ENCODE measurements around the gene SCYL3. TPM values are rescaled to one million over a fixed set of nuclear protein-coding genes. Genes with fewer than 3 reads are reported as not detected.

SCYL3 gene
- total RNA-seq, 1 experiment from 2014 or later = 7.6 TPM

DNA sequence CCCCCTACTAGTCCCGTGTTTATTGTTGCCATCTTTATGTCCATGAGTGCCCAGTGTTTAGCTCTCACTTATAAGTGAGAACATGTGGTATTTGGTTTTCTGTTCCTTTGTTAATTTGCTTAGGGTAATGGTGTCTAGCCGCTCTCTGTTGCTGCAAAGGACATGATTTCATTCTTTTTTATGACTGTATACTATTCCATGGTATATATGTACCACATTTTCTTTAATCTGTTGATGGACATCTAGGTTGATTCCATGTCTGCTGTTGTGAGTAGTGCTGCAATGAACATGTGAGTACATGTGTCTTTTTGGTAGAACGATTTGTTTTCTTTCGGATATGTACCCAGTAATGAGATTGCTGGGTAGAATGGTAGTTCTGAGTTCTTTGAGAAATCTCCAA is 54.8 kb downstream of the SCYL3 start:
- Histone ChIP-seq H3K36me3 (ENCODE audit: control insufficient read depth in 1 of 2, insufficient read depth in 2 of 2, low read length in 2 of 2) (peaks cover 0 to 6% of the 10 kb centered on the region in 2 experiments; a peak in 2 of 4 replicates), H3K27me3 (ENCODE audit: insufficient read depth, low read length) (no peaks in the 10 kb centered on the region), H3K79me2 (ENCODE audit: insufficient read depth, low read length) (no peaks in the 10 kb centered on the region; the same call in 1 of the 2 replicates), H2AFZ (ENCODE audit: low read depth, low read length, poor library complexity, severe bottlenecking) (no peak overlapping the region), H3K9ac (ENCODE audit: low read length) (no peak overlapping the region), H3K9me2 (ENCODE audit: insufficient read depth) (no peaks in the 10 kb centered on the region), H4K20me1 (ENCODE audit: insufficient read depth) (no peaks in the 10 kb centered on the region), H3K9me3 (ENCODE audit: control insufficient read depth in 1 of 2, insufficient read depth in 1 of 2, low read depth in 1 of 2, low read length in 2 of 2) (no peaks in the 10 kb centered on the region), H3K4me2 (ENCODE audit: low read length) (no peak overlapping the region), H3K4me3 (replicated peaks in 1 of 2; ENCODE audit: low read depth in 1 of 2, low read length in 2 of 2) (no peak overlapping the region), H3K4me1 (ENCODE audit: control insufficient read depth in 1 of 2, insufficient read depth in 2 of 2, low read length in 2 of 2) (no peaks in the 10 kb centered on the region), H3K27ac (ENCODE audit: low read depth, low read length) (no peak overlapping the region)
- ChIA-PET RAD21 (ENCODE audit: low non-redundant PET in 1 of 2, low total read pairs in 2 of 2, uncharacterized antibody in 2 of 2, unreplicated experiment in 2 of 2) (no interaction called here), CTCF (no interaction called here), POLR2A (no interaction called here)
- intact Hi-C loops (cut with micrococcal nuclease) = no loop called here
- ATAC-seq (no peak), DNase-seq (ENCODE audit: low read depth, low spot score) (no peak)
- no TSS peak for BruUV-seq (replicated peaks)
- TF ChIP-seq ZNF274 (IDR thresholded peaks at IDR 0.05; ENCODE audit: low read depth, low read length) = no peak
- no peak for TF ChIP-seq SIN3A (IDR thresholded peaks at IDR 0.05; ENCODE audit: low read depth)
- TF ChIP-seq JUND (IDR thresholded peaks at IDR 0.05) = no peak
- no peak for TF ChIP-seq POLR2A (IDR thresholded peaks at IDR 0.05; ENCODE audit: borderline replicate concordance, extremely low read depth, insufficient read depth, insufficient read length)
- TF ChIP-seq RAD21 (IDR thresholded peaks at IDR 0.05; ENCODE audit: low read depth) = no peak
- TF ChIP-seq ZFX (IDR thresholded peaks at IDR 0.05) = no peak
- TF ChIP-seq, protein P1, sequence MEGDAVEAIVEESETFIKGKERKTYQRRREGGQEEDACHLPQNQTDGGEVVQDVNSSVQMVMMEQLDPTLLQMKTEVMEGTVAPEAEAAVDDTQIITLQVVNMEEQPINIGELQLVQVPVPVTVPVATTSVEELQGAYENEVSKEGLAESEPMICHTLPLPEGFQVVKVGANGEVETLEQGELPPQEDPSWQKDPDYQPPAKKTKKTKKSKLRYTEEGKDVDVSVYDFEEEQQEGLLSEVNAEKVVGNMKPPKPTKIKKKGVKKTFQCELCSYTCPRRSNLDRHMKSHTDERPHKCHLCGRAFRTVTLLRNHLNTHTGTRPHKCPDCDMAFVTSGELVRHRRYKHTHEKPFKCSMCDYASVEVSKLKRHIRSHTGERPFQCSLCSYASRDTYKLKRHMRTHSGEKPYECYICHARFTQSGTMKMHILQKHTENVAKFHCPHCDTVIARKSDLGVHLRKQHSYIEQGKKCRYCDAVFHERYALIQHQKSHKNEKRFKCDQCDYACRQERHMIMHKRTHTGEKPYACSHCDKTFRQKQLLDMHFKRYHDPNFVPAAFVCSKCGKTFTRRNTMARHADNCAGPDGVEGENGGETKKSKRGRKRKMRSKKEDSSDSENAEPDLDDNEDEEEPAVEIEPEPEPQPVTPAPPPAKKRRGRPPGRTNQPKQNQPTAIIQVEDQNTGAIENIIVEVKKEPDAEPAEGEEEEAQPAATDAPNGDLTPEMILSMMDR (IDR thresholded peaks at IDR 0.05 in 2 of 3, conservative IDR thresholded peaks at IDR 0.05 in 1 of 3; ENCODE audit: borderline replicate concordance in 1 of 3, insufficient read depth in 1 of 3, low read depth in 2 of 3, low read length in 2 of 3) = no peak
- TF ChIP-seq SP1 (IDR thresholded peaks at IDR 0.05; ENCODE audit: low read depth) = no peak
- no peak for TF ChIP-seq YY1 (IDR thresholded peaks at IDR 0.05; ENCODE audit: extremely low read depth, insufficient replicate concordance, low read depth, low read length)
- no peak for TF ChIP-seq SRF (IDR thresholded peaks at IDR 0.05; ENCODE audit: low read depth)
- TF ChIP-seq, protein P2, sequence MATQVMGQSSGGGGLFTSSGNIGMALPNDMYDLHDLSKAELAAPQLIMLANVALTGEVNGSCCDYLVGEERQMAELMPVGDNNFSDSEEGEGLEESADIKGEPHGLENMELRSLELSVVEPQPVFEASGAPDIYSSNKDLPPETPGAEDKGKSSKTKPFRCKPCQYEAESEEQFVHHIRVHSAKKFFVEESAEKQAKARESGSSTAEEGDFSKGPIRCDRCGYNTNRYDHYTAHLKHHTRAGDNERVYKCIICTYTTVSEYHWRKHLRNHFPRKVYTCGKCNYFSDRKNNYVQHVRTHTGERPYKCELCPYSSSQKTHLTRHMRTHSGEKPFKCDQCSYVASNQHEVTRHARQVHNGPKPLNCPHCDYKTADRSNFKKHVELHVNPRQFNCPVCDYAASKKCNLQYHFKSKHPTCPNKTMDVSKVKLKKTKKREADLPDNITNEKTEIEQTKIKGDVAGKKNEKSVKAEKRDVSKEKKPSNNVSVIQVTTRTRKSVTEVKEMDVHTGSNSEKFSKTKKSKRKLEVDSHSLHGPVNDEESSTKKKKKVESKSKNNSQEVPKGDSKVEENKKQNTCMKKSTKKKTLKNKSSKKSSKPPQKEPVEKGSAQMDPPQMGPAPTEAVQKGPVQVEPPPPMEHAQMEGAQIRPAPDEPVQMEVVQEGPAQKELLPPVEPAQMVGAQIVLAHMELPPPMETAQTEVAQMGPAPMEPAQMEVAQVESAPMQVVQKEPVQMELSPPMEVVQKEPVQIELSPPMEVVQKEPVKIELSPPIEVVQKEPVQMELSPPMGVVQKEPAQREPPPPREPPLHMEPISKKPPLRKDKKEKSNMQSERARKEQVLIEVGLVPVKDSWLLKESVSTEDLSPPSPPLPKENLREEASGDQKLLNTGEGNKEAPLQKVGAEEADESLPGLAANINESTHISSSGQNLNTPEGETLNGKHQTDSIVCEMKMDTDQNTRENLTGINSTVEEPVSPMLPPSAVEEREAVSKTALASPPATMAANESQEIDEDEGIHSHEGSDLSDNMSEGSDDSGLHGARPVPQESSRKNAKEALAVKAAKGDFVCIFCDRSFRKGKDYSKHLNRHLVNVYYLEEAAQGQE (IDR thresholded peaks at IDR 0.05; ENCODE audit: low read depth) = no peak
- TF ChIP-seq CEBPB (IDR thresholded peaks at IDR 0.05; ENCODE audit: low read depth) = no peak
- no peak for TF ChIP-seq EGR1 (IDR thresholded peaks at IDR 0.05; ENCODE audit: low read depth)
- TF ChIP-seq ELF1 (IDR thresholded peaks at IDR 0.05; ENCODE audit: borderline replicate concordance, low read depth) = no peak
- TF ChIP-seq FOSL1 (IDR thresholded peaks at IDR 0.05; ENCODE audit: low read depth) = no peak
- no peak for TF ChIP-seq CBX3 (IDR thresholded peaks at IDR 0.05; ENCODE audit: low read depth)
- TF ChIP-seq EZH2 (IDR thresholded peaks at IDR 0.05) = no peak
